Mammary epithelial cell (primary cell): Measurements from ENCODE around the gene RALB.

Source experiments
- CTCF ChIP-seq, 2 donors: IDR thresholded peaks in 1 of 2; conservative IDR thresholded peaks in 1 of 2; 2 replicates each; pipeline ENCODE4 v1.5.1; 2011 to 2012; ENCODE audit warnings: inconsistent platforms in 2 of 2, low read length in 2 of 2, mild to moderate bottlenecking in 2 of 2, control low read depth in 1 of 2, low read depth in 1 of 2; ENCODE audit not compliant: insufficient read depth in 1 of 2; ENCODE audit errors: extremely low read depth in 1 of 2
- EZH2 ChIP-seq: IDR thresholded peaks from 2 replicates; pipeline ENCODE4 v1.6.1; 2012; ENCODE audit warnings: low read length, inconsistent platforms, borderline replicate concordance

DNA sequence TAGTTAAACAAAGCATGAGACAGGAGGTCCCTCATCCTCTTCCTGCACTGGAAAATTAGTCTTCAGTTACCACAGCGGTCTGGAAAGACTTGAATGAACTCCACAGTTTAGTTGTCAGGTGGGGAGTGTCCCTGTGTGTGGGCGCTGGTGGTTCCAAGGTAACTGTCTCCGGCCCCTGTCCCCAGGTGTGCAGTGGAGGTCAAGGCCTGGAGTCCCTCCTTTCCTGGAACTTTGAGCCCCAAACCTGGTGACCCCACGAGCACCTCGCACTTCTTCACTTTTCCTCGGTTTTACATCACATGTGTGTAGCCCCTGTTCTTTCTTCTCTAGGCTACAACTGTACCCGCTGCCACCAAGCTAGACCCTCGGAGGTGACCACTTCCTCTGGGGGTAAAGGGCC lies 65.3 kb downstream of the RALB start:
- no peak for TF ChIP-seq CTCF (conservative IDR thresholded peaks at IDR 0.05 in 1 of 2, IDR thresholded peaks at IDR 0.05 in 1 of 2; ENCODE audit: extremely low read depth in 1 of 2, insufficient read depth in 1 of 2, low read depth in 1 of 2, low read length in 2 of 2)
- no peak for TF ChIP-seq EZH2
